Measurements from ENCODE around the gene WNT16. TPM values are rescaled to one million over a fixed set of nuclear protein-coding genes. Genes with fewer than 3 reads are reported as not detected.

Gene WNT16
- total RNA-seq, 1 donor from 2014 or later = not detected

DNA sequence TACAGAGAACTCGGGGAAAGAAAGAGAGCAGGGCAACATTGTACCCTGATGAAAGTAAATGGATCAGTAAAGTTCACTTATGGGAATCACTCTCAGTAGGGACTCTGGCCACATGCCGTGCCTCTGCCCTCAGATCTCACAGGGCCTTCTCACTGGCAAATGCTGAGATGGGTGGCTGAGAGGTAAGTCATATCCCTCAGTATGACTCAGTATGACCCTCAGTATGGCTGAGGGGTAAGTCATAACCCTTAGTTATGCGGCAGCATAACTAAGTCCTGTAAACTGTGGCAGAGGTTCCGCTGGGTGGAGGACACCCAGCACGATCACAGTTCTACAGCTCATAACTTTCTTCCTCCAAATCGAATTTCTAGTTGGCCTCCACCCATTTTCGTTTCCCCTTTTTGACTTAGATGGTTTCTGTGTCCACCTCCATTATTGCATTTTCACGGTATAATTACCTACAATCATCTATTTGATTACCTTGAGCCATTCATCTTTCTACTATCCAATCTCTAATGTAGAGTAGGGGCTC, 26.5 kb upstream of the WNT16 start:
- H3K9me3 Mint-ChIP-seq (ENCODE audit: low read depth) = no peaks in the 10 kb centered on the region
- TF ChIP-seq, protein P1, sequence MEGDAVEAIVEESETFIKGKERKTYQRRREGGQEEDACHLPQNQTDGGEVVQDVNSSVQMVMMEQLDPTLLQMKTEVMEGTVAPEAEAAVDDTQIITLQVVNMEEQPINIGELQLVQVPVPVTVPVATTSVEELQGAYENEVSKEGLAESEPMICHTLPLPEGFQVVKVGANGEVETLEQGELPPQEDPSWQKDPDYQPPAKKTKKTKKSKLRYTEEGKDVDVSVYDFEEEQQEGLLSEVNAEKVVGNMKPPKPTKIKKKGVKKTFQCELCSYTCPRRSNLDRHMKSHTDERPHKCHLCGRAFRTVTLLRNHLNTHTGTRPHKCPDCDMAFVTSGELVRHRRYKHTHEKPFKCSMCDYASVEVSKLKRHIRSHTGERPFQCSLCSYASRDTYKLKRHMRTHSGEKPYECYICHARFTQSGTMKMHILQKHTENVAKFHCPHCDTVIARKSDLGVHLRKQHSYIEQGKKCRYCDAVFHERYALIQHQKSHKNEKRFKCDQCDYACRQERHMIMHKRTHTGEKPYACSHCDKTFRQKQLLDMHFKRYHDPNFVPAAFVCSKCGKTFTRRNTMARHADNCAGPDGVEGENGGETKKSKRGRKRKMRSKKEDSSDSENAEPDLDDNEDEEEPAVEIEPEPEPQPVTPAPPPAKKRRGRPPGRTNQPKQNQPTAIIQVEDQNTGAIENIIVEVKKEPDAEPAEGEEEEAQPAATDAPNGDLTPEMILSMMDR (IDR thresholded peaks at IDR 0.05; ENCODE audit: unreplicated experiment) = no peak
- H3K4me1 Mint-ChIP-seq (ENCODE audit: low read depth) = no peaks in the 10 kb centered on the region

GRCh38 chr7:121303422-121304101, 25.2 kb upstream of the WNT16 start:
- Mint-ChIP-seq H3K9me3 (ENCODE audit: low read depth) (no peaks in the 10 kb centered on the region), H3K27ac (no peak overlapping the region), H3K4me1 (ENCODE audit: low read depth) (no peaks in the 10 kb centered on the region), H3K27me3 (no peaks in the 10 kb centered on the region), H3K36me3 (ENCODE audit: insufficient read depth) (no peaks in the 10 kb centered on the region), H3K4me3 (ENCODE audit: low read depth) (no peak overlapping the region)
- TF ChIP-seq, protein P1 (IDR thresholded peaks at IDR 0.05; ENCODE audit: unreplicated experiment) = no peak
- DNase-seq (ENCODE audit: low spot score, unreplicated experiment) = no peak

More for the DNA sequence above, 26.5 kb upstream of the WNT16 start:
- H3K36me3 Mint-ChIP-seq (ENCODE audit: insufficient read depth) = no peaks in the 10 kb centered on the region
- no peak for DNase-seq (ENCODE audit: low spot score, unreplicated experiment)
- H3K4me3 Mint-ChIP-seq (ENCODE audit: low read depth) = no peak overlapping the region
- no peak overlapping the region for H3K27ac Mint-ChIP-seq
- no peaks in the 10 kb centered on the region for H3K27me3 Mint-ChIP-seq

GRCh38 chr7:121304102-121304658, 24.6 kb upstream of the WNT16 start:
- TF ChIP-seq, protein P1 (IDR thresholded peaks at IDR 0.05; ENCODE audit: unreplicated experiment) = no peak
- no peaks in the 10 kb centered on the region for H3K4me1 Mint-ChIP-seq (ENCODE audit: low read depth)
- DNase-seq (ENCODE audit: low spot score, unreplicated experiment) = no peak
- no peak overlapping the region for H3K27ac Mint-ChIP-seq
- no peaks in the 10 kb centered on the region for H3K36me3 Mint-ChIP-seq (ENCODE audit: insufficient read depth)
- H3K27me3 Mint-ChIP-seq = no peaks in the 10 kb centered on the region
- no peaks in the 10 kb centered on the region for H3K9me3 Mint-ChIP-seq (ENCODE audit: low read depth)
- H3K4me3 Mint-ChIP-seq (ENCODE audit: low read depth) = no peak overlapping the region

GRCh38 chr7:121305109-121305508, 23.7 kb upstream of the WNT16 start:
- Mint-ChIP-seq H3K36me3 (ENCODE audit: insufficient read depth) (no peaks in the 10 kb centered on the region), H3K27me3 (no peaks in the 10 kb centered on the region), H3K4me1 (ENCODE audit: low read depth) (no peaks in the 10 kb centered on the region), H3K9me3 (ENCODE audit: low read depth) (no peaks in the 10 kb centered on the region), H3K4me3 (ENCODE audit: low read depth) (no peak overlapping the region), H3K27ac (no peak overlapping the region)
- TF ChIP-seq, protein P1 (IDR thresholded peaks at IDR 0.05; ENCODE audit: unreplicated experiment) = no peak
- no peak for DNase-seq (ENCODE audit: low spot score, unreplicated experiment)

GRCh38 chr7:121306565-121306964, 22.2 kb upstream of the WNT16 start:
- TF ChIP-seq, protein P1 (IDR thresholded peaks at IDR 0.05; ENCODE audit: unreplicated experiment) = no peak
- Mint-ChIP-seq H3K4me3 (ENCODE audit: low read depth) (no peak overlapping the region), H3K27ac (no peak overlapping the region), H3K27me3 (no peaks in the 10 kb centered on the region), H3K9me3 (ENCODE audit: low read depth) (peaks cover 4% of the 10 kb centered on the region), H3K4me1 (ENCODE audit: low read depth) (no peaks in the 10 kb centered on the region), H3K36me3 (ENCODE audit: insufficient read depth) (no peaks in the 10 kb centered on the region)
- no peak for DNase-seq (ENCODE audit: low spot score, unreplicated experiment)

Data from progenitor cell of endocrine pancreas (in vitro differentiated cells).